ENCODE results near the gene SIAE. TPM values are rescaled to one million over a fixed set of nuclear protein-coding genes. Genes with fewer than 3 reads are reported as not detected.

SIAE gene
- total RNA-seq, 2 experiments from 2014 or later, result 4.5 to 5.6 TPM

GRCh38 chr11:124600621-124601320 is 72.8 kb downstream of the SIAE start:
- Mint-ChIP-seq H3K36me3 (ENCODE audit: low read depth) (no peaks in the 10 kb centered on the region), H3K4me3 (no peak overlapping the region), H3K27me3 (peaks cover 48% of the 10 kb centered on the region), H3K27ac (no peak overlapping the region), H3K9me3 (no peaks in the 10 kb centered on the region), H3K4me1 (ENCODE audit: low read depth) (no peaks in the 10 kb centered on the region)
- Histone ChIP-seq H3K27me3 (ENCODE audit: control insufficient read depth in 1 of 2, insufficient read depth in 2 of 2, low read length in 2 of 2) (peaks cover 9 to 10% of the 10 kb centered on the region in 2 experiments), H3K27ac (ENCODE audit: low read depth in 1 of 2, low read length in 2 of 2) (no peak overlapping the region), H3K9me3 (ENCODE audit: control insufficient read depth in 1 of 2, insufficient read depth in 1 of 2, low read length in 2 of 2) (no peaks in the 10 kb centered on the region), H3K36me3 (ENCODE audit: insufficient read depth, low read length) (no peaks in the 10 kb centered on the region), H3K4me3 (ENCODE audit: low read length) (no peak overlapping the region), H3K4me1 (ENCODE audit: insufficient read depth, low read length) (no peaks in the 10 kb centered on the region)
- POLR2A ChIA-PET, result no interaction called here
- DNase-seq (no peak), ATAC-seq (ENCODE audit: poor library complexity) (no peak)
- CTCF ChIA-PET, result no interaction called here
- intact Hi-C loops (cut with DNase I, micrococcal nuclease), result no loop called here
- TF ChIP-seq, protein P1, sequence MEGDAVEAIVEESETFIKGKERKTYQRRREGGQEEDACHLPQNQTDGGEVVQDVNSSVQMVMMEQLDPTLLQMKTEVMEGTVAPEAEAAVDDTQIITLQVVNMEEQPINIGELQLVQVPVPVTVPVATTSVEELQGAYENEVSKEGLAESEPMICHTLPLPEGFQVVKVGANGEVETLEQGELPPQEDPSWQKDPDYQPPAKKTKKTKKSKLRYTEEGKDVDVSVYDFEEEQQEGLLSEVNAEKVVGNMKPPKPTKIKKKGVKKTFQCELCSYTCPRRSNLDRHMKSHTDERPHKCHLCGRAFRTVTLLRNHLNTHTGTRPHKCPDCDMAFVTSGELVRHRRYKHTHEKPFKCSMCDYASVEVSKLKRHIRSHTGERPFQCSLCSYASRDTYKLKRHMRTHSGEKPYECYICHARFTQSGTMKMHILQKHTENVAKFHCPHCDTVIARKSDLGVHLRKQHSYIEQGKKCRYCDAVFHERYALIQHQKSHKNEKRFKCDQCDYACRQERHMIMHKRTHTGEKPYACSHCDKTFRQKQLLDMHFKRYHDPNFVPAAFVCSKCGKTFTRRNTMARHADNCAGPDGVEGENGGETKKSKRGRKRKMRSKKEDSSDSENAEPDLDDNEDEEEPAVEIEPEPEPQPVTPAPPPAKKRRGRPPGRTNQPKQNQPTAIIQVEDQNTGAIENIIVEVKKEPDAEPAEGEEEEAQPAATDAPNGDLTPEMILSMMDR (IDR thresholded peaks at IDR 0.05), result no peak

DNA sequence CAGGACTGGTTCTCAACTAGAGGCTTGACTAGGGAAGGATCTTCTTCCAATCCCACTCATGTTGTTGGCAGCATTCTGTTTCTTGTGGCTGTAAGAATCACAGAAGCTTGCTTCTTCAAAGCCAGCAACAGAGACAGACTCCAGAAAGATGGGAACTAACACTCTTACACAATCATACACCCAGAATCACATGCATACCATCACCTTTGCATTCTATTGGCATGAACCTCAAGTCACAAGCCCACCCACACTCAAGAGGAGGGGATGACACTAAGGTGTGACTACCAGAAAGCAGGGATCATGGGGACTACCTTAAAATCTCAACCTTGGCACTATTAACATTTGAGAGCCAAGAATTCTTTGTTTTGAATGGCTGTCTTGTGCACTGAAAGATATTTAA is 75.9 kb downstream of the SIAE start:
- Mint-ChIP-seq H3K4me3 (no peak overlapping the region), H3K36me3 (ENCODE audit: low read depth) (no peaks in the 10 kb centered on the region), H3K27ac (no peak overlapping the region), H3K9me3 (no peaks in the 10 kb centered on the region), H3K4me1 (ENCODE audit: low read depth) (no peaks in the 10 kb centered on the region), H3K27me3 (peaks cover 52% of the 10 kb centered on the region)
- no peak for ATAC-seq (ENCODE audit: poor library complexity)
- ChIA-PET POLR2A (no interaction called here), CTCF (no interaction called here)
- DNase-seq, result no peak
- H3K4me1 ChIP-seq (ENCODE audit: insufficient read depth, low read length), result no peaks in the 10 kb centered on the region
- no peak overlapping the region for H3K4me3 ChIP-seq (ENCODE audit: low read length)
- H3K9me3 ChIP-seq (ENCODE audit: control insufficient read depth in 1 of 2, insufficient read depth in 1 of 2, low read length in 2 of 2), result no peaks in the 10 kb centered on the region
- no peak overlapping the region for H3K27ac ChIP-seq (ENCODE audit: low read depth in 1 of 2, low read length in 2 of 2)
- H3K36me3 ChIP-seq (ENCODE audit: insufficient read depth, low read length), result no peaks in the 10 kb centered on the region
- TF ChIP-seq, protein P1 (IDR thresholded peaks at IDR 0.05), result no peak
- intact Hi-C loops (cut with DNase I, micrococcal nuclease), result no loop called here
- peaks cover 9 to 13% of the 10 kb centered on the region in 2 experiments for H3K27me3 ChIP-seq (ENCODE audit: control insufficient read depth in 1 of 2, insufficient read depth in 2 of 2, low read length in 2 of 2)

DNA sequence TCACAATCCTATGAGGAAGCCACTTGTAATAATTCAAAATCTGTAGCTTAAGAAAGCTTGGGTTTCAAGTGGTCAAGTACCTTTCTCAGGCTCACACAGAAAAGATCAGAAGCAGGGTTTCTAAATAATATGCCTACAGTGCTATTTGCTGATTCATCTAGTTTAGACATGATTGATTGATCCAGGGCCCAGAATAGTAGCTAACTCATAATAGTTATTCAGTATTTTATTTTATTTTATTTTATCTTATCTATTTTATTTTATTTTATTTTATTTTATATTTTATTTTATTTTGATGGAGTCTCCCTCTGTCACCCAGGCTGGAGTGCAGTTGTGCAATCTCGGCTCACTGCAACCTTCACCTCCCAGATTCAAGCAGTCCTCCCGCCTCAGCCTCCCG is 78.2 kb downstream of the SIAE start:
- no peaks in the 10 kb centered on the region for H3K9me3 Mint-ChIP-seq
- DNase-seq (no peak), ATAC-seq (ENCODE audit: poor library complexity) (no peak)
- no peak overlapping the region for H3K27ac ChIP-seq (ENCODE audit: low read depth in 1 of 2, low read length in 2 of 2)
- H3K9me3 ChIP-seq (ENCODE audit: control insufficient read depth in 1 of 2, insufficient read depth in 1 of 2, low read length in 2 of 2), result no peaks in the 10 kb centered on the region
- H3K27ac Mint-ChIP-seq, result no peak overlapping the region
- H3K27me3 Mint-ChIP-seq, result peaks cover 38% of the 10 kb centered on the region
- POLR2A ChIA-PET, result no interaction called here
- H3K4me3 Mint-ChIP-seq, result no peak overlapping the region
- TF ChIP-seq, protein P1 (IDR thresholded peaks at IDR 0.05), result no peak
- no peak overlapping the region for H3K4me3 ChIP-seq (ENCODE audit: low read length)
- H3K36me3 Mint-ChIP-seq (ENCODE audit: low read depth), result no peaks in the 10 kb centered on the region
- CTCF ChIA-PET, result interaction anchor here (1.6 kb wide), 1 partner anchor 9 kb away, joined by 4 read pairs; no protein-coding TSS in a partner anchor
- H3K36me3 ChIP-seq (ENCODE audit: insufficient read depth, low read length), result no peaks in the 10 kb centered on the region
- H3K4me1 ChIP-seq (ENCODE audit: insufficient read depth, low read length), result no peaks in the 10 kb centered on the region
- no peaks in the 10 kb centered on the region for H3K4me1 Mint-ChIP-seq (ENCODE audit: low read depth)
- intact Hi-C loops (cut with DNase I, micrococcal nuclease), result no loop called here
- H3K27me3 ChIP-seq (ENCODE audit: control insufficient read depth in 1 of 2, insufficient read depth in 2 of 2, low read length in 2 of 2), result peaks cover 3 to 17% of the 10 kb centered on the region in 2 experiments
